Right cardiac atrium (tissue), 5 donors: Measurements from ENCODE around the gene FAM200C. TPM values are rescaled to one million over a fixed set of nuclear protein-coding genes. Genes with fewer than 3 reads are reported as not detected.

Source experiments
- ATAC-seq, 2 donors: fragments of 200-7000 bp; cut with Tn5 transposase; one replicate each; pipeline versions ENCODE4 v1.8.0 to v1.9.1; 2020; ENCODE audit warnings: moderate library complexity in 2 of 2, mild to moderate bottlenecking in 1 of 2
- DNase-seq, 3 donors: peaks; one replicate each; pipeline ENCODE4 v3.0.0-alpha.2; 2020
- H3K27ac ChIP-seq: one replicate; pipeline ENCODE4 v1.5.1; 2013; ENCODE audit warnings: mild to moderate bottlenecking, low read length, control low read depth, moderate library complexity
- H3K27me3 ChIP-seq: one replicate; pipeline ENCODE4 v1.6.1; 2013; ENCODE audit not compliant: control insufficient read depth, insufficient read depth
- H3K4me1 ChIP-seq: one replicate; pipeline ENCODE4 v1.6.1; 2013; ENCODE audit warnings: low read length; ENCODE audit not compliant: control insufficient read depth, insufficient read depth
- H3K4me3 ChIP-seq: one replicate; pipeline ENCODE4 v1.5.1; 2013; ENCODE audit warnings: low read length, control low read depth
- H3K9me3 ChIP-seq: one replicate; pipeline ENCODE4 v1.6.1; 2013; ENCODE audit warnings: low read length; ENCODE audit not compliant: control insufficient read depth
- WGBS: extraction: QIAGEN DNeasy Blood & Tissue Kit; methylation state at CpG from one replicate; pipeline ENCODE4 v1.1.7; 2013; 5-methylcytosine and 5-hydroxymethylcytosine counted together
- intact Hi-C, 4 donors: fragments of 100-400 bp; cut with DNase I; formaldehyde crosslinking; loops; one replicate each; pipeline versions ENCODE4 v1.11.0 to v1.14.0; 2022 to 2023
- polyA plus RNA-seq: library from polyadenylated mRNA; stranded (reverse); fragments of 200-250 nt; gene quantifications from one replicate; pipeline ENCODE4 v1.2.3, GENCODE V29; 2013
- total RNA-seq, 4 donors: library from RNA; stranded (reverse); fragmentation: NEBNext Ultra II Directional; extraction: Animal tissue kit (Norgen Biotek cat#: 25700); gene quantifications; one replicate each; pipeline ENCODE4 v1.2.1, GENCODE V29; 2021
- donor health status: healthy with polysubstance abuse.
- donor health status: DM: no; HTN: yes; CAD: no.
- donor health status: DM: no; HTN: no; CAD: no.
- donor health status: DM: no; HTN: yes; CAD: no; lungs with severe emphysema.
- donor health status: DM: yes; HTN: yes; CAD: no.

FAM200C gene
- total and polyA plus RNA-seq, 5 donors: 3.3 to 6.0 (median 4.4) TPM

DNA sequence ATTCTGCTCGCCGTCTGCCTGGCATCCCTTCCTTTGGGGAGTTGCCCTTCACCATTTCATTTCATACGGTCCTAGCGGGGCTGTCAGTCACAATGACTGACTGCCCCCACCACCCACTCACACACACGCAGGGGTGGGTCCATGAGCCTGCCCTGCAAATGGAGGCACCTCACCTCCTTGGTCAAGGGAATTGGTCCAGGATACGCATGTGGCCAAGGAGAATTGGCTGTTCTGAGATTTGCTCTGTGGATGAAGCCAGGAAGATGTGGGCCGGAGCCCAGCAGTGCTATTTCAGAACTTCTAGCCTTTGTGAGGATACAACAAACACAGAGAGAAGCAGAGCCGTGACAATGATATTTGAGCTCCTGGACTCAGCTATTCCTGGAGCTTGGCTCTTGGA, 46.5 kb downstream of the FAM200C start:
- Histone ChIP-seq H3K9me3 (no peaks in the 10 kb centered on the region), H3K4me1 (peaks cover 3% of the 10 kb centered on the region), H3K27me3 (no peaks in the 10 kb centered on the region), H3K4me3 (no peak overlapping the region), H3K27ac (no peak overlapping the region)
- DNase-seq (peak; percentile 52 to 85 (median 80)), ATAC-seq (peak; percentile 30 to 79)
- intact Hi-C loops: no loop called here
- 70% methylated on average over 8 of the region's 8 CpGs for WGBS

DNA sequence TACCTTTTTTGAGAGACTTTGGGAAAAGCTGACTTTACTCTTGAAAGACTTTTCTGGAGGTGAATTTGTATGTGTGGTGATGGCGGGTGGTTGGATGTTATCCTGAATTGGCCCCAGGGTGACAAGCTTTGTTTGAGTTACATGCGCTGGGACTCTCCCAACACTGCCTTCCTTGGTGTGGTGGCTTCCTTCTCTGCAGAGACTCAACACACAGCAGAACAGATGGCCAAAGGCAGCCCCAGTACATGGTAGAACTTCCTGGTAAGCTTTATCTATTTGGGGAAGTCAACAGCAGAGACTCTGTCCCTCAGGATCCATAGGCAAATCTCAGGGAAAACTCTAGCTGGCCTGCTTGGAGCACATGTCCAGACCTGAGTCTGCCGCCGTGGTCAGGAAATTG, 47.5 kb downstream of the FAM200C start:
- Histone ChIP-seq H3K4me3 (no peak overlapping the region), H3K9me3 (no peaks in the 10 kb centered on the region), H3K27me3 (no peaks in the 10 kb centered on the region), H3K27ac (no peak overlapping the region), H3K4me1 (peaks cover 3% of the 10 kb centered on the region)
- DNase-seq (no peak), ATAC-seq (no peak)
- WGBS: 96% methylated on average over 4 of the region's 4 CpGs
- intact Hi-C loops: no loop called here

DNA sequence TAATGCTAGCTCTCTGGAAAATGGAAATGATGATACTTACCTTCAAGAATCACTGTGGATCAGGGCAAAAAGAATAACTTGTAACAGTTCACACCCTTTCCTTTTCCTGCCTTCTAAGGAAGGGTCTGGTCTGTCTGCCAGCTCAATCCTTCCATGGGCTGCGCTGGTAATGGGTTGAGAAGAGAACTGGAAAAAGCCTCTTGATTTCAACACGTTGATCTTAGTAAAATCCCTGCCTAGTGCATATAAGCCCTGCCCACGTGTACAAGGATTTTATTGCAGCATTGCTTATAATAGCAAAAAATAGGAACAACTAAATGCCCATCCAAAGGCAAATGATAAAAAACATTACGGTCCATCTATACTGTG, 49.9 kb downstream of the FAM200C start:
- ATAC-seq: peak in 1 of 2 donors; percentile 59
- intact Hi-C loops: loop anchor here (5.0 to 10.0 kb wide), 4 partner anchors 105 to 328 kb away; no protein-coding TSS in a partner anchor

DNA sequence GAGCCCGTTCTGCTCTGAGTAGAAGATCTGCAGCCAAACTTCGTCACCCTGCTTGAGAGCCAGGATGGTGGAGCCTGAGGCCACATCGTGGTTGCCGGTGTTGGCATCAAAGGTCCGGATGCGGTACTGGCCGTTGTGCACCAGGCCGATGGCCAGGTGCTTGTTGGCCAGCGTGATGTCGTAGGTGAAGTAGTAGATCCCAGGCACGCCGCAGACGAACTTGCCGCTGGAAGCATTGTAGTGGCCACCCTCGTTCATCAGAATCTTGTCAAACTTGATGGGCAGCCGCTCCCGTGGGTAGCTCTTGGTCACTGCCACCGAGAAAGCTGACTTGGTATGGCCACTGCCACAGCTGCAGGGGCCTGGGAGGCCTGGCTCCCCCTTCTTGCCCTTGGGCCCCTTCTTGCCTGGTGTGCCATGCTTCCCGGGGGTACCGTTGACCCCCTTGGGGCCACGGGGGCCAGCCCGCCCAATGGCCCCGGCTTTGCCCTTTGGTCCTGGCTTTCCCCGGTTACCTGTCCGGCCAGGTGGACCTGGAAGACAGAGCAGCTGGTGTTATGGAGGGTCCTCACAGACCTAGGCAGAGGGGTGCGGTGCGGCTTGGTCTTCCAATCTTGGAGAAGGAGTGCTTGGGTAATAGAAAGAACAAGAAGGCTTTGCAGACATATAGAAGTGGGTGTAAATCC, 50.5 kb downstream of the FAM200C start:
- no peak for ATAC-seq
- no peak overlapping the region for H3K4me3 ChIP-seq
- no peaks in the 10 kb centered on the region for H3K27me3 ChIP-seq
- no peaks in the 10 kb centered on the region for H3K9me3 ChIP-seq
- intact Hi-C loops: loop anchor here (5.0 to 10.0 kb wide), 4 partner anchors 105 to 327 kb away; no protein-coding TSS in a partner anchor
- H3K27ac ChIP-seq: no peak overlapping the region
- 95% methylated on average over 27 of the region's 27 CpGs for WGBS
- no peak for DNase-seq
- H3K4me1 ChIP-seq: peaks cover 4% of the 10 kb centered on the region

More for the DNA sequence above, 49.9 kb downstream of the FAM200C start:
- H3K4me3 ChIP-seq: no peak overlapping the region
- no peak for DNase-seq
- no peak overlapping the region for H3K27ac ChIP-seq
- H3K9me3 ChIP-seq: no peaks in the 10 kb centered on the region
- peaks cover 4% of the 10 kb centered on the region for H3K4me1 ChIP-seq
- 70% methylated on average over 4 of the region's 4 CpGs for WGBS
- no peaks in the 10 kb centered on the region for H3K27me3 ChIP-seq

DNA sequence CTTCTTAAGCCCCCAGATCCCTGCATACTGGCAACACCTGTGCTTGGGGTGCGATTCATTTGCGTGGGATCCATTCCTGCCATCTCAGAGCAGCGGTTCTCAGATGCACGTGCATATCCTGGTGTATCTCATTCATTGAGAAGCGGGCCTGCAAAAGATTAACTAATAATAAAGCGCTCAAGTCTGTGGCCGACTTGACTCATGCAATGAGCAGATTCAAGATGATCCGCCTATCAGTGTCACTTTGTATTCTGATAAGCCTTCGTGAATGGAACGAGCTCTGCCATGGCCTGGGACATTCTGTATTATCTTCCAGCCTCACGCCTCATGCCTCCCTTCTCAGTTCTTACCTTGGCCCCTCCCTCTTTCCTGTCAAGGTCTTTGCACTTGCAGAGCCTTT, 51.8 kb downstream of the FAM200C start:
- no peak overlapping the region for H3K4me3 ChIP-seq
- peaks cover 4% of the 10 kb centered on the region for H3K4me1 ChIP-seq
- H3K9me3 ChIP-seq: no peaks in the 10 kb centered on the region
- no peak for ATAC-seq
- 73% methylated on average over 11 of the region's 11 CpGs for WGBS
- H3K27ac ChIP-seq: no peak overlapping the region
- no peaks in the 10 kb centered on the region for H3K27me3 ChIP-seq
- DNase-seq: no peak
- intact Hi-C loops: loop anchor here (5.0 to 10.0 kb wide), 4 partner anchors 103 to 326 kb away; no protein-coding TSS in a partner anchor

DNA sequence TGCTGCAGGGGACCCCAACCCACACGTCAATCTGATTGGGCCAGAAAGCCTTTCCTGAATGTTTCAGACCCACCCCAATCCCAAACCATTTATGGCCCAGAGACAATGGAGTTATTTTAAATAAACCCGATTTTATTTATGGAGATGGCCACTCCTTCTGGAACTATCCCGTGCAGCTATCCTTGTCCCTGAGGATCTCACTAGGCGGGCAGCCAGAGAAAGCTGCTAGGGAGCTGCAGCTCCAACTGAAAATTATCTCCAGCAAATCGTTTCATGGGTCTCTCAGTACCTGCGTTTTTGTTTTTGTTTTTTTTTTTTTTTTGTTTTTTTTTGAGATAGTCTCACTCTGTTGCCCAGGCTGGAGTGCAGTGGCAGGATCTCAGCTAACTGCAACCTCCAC, 52.4 kb downstream of the FAM200C start:
- Histone ChIP-seq H3K27me3 (no peaks in the 10 kb centered on the region), H3K4me3 (no peak overlapping the region), H3K4me1 (peaks cover 4% of the 10 kb centered on the region), H3K27ac (no peak overlapping the region), H3K9me3 (no peaks in the 10 kb centered on the region)
- ATAC-seq (no peak), DNase-seq (peak in 1 of 3 donors; percentile 68)
- intact Hi-C loops: loop anchor here (5.0 to 10.0 kb wide), 4 partner anchors 103 to 325 kb away; no protein-coding TSS in a partner anchor
- 40% methylated on average over 6 of the region's 6 CpGs for WGBS

Other genes with a start within 250 kb of the FAM200C start
- gene FABP6, start 170.5 kb downstream of the FAM200C start, total RNA-seq: not detected
- gene FABP6, start 170.5 kb downstream of the FAM200C start, polyA plus RNA-seq: 0.68 TPM
- gene CCNJL, start 87.5 kb downstream of the FAM200C start, total RNA-seq: 1 to 10 TPM; 4.3 to 8.6 (median 6.1) TPM
- gene CCNJL, start 87.5 kb downstream of the FAM200C start, polyA plus RNA-seq: 4.1 TPM
- 1 to 10 TPM; 1.6 to 4.3 (median 2.2) TPM for gene C1QTNF2, start 29.4 kb downstream of the FAM200C start, total RNA-seq
- 2.1 TPM for gene C1QTNF2, start 29.4 kb downstream of the FAM200C start, polyA plus RNA-seq
- 10 to 100 TPM; 43.6 to 57.6 (median 46.4) TPM for gene SLU7, start 19.0 kb upstream of the FAM200C start, total RNA-seq
- 25.8 TPM for gene SLU7, start 19.0 kb upstream of the FAM200C start, polyA plus RNA-seq
- 1 to 10 TPM; 1.5 to 3.9 (median 2.5) TPM for gene PTTG1, start 21.8 kb upstream of the FAM200C start, total RNA-seq
- 2.9 TPM for gene PTTG1, start 21.8 kb upstream of the FAM200C start, polyA plus RNA-seq